SK-N-SH treated with all-trans-retinoic acid at 6 μM for 48 hours (cell line): ENCODE measurements around the gene ISG15.

Experiments
- ATAC-seq: fragments of 200-7000 bp; cut with Tn5 transposase; 3 replicates; pipeline ENCODE4 v1.9.1; 2020; ENCODE audit warnings: mild to moderate bottlenecking, moderate library complexity
- ARNTL ChIP-seq: fragments of 450-650 bp; formaldehyde crosslinking; IDR thresholded peaks from 2 replicates; pipeline ENCODE4 v1.5.0; 2020; ENCODE audit warnings: low read depth, mild to moderate bottlenecking, moderate library complexity, borderline replicate concordance
- BACH2 ChIP-seq: fragments of 250-450 bp; sonication (Bioruptor Pico); IDR thresholded peaks from 2 replicates; pipeline ENCODE4 v1.9.0; 2021; ENCODE audit warnings: mild to moderate bottlenecking, borderline replicate concordance
- CREB5 ChIP-seq: fragments of 250-450 bp; sonication (Bioruptor Pico); IDR thresholded peaks from 2 replicates; pipeline ENCODE4 v1.5.1; 2020; ENCODE audit warnings: low read depth, mild to moderate bottlenecking, moderate library complexity
- CSDC2 ChIP-seq: fragments of 250-450 bp; sonication (Bioruptor Pico); IDR thresholded peaks from 2 replicates; pipeline ENCODE4 v1.5.0; 2020; ENCODE audit warnings: mild to moderate bottlenecking, moderate library complexity
- CSRNP3 ChIP-seq: fragments of 250-450 bp; sonication (Bioruptor Pico); IDR thresholded peaks from 2 replicates; pipeline ENCODE4 v1.5.1; 2021; ENCODE audit warnings: mild to moderate bottlenecking, moderate library complexity
- GLIS3 ChIP-seq: fragments of 250-450 bp; sonication (Bioruptor Pico); IDR thresholded peaks from 2 replicates; pipeline ENCODE4 v1.5.0; 2020; ENCODE audit warnings: mild to moderate bottlenecking, moderate library complexity
- ISL1 ChIP-seq: fragments of 250-450 bp; sonication (Bioruptor Pico); IDR thresholded peaks from 2 replicates; pipeline ENCODE4 v2.1.2; 2022; ENCODE audit warnings: mild to moderate bottlenecking, moderate library complexity
- OSR1 ChIP-seq: fragments of 250-450 bp; sonication (Bioruptor Pico); IDR thresholded peaks from 2 replicates; pipeline ENCODE4 v1.8.0; 2022; ENCODE audit warnings: moderate library complexity, mild to moderate bottlenecking, inconsistent platforms
- PATZ1 ChIP-seq: fragments of 250-450 bp; sonication (Bioruptor Pico); IDR thresholded peaks from 2 replicates; pipeline ENCODE4 v1.8.0; 2020; ENCODE audit warnings: mild to moderate bottlenecking, moderate library complexity, borderline replicate concordance
- PPARA ChIP-seq: fragments of 250-450 bp; sonication (Bioruptor Pico); IDR thresholded peaks from 2 replicates; pipeline ENCODE4 v1.5.0; 2020; ENCODE audit warnings: mild to moderate bottlenecking, borderline replicate concordance
- RARB ChIP-seq: fragments of 250-450 bp; sonication (Bioruptor Pico); IDR thresholded peaks from 2 replicates; pipeline ENCODE4 v1.8.0; 2021; ENCODE audit warnings: mild to moderate bottlenecking, moderate library complexity
- SNAI2 ChIP-seq: fragments of 250-450 bp; sonication (Bioruptor Pico); IDR thresholded peaks from 2 replicates; pipeline ENCODE4 v1.5.0; 2020; ENCODE audit warnings: mild to moderate bottlenecking, moderate library complexity
- TCF4 ChIP-seq: fragments of 250-450 bp; sonication (Bioruptor Pico); IDR thresholded peaks from 2 replicates; pipeline ENCODE4 v1.8.0; 2021; ENCODE audit warnings: mild to moderate bottlenecking, moderate library complexity, borderline replicate concordance
- TOX ChIP-seq: fragments of 250-450 bp; sonication (Bioruptor Pico); IDR thresholded peaks from 2 replicates; pipeline ENCODE4 v1.8.0; 2021; ENCODE audit warnings: mild to moderate bottlenecking, moderate library complexity, borderline replicate concordance
- TSHZ2 ChIP-seq: fragments of 250-450 bp; sonication (Bioruptor Pico); IDR thresholded peaks from 2 replicates; pipeline ENCODE4 v1.5.0; 2020; ENCODE audit warnings: mild to moderate bottlenecking, moderate library complexity
- ZC3H10 ChIP-seq: fragments of 250-450 bp; sonication (Bioruptor Pico); IDR thresholded peaks from 2 replicates; pipeline ENCODE4 v1.5.1; 2021; ENCODE audit warnings: mild to moderate bottlenecking, moderate library complexity
- ZFP3 ChIP-seq: fragments of 250-450 bp; sonication (Bioruptor Pico); IDR thresholded peaks from 2 replicates; pipeline ENCODE4 v1.5.0; 2020; ENCODE audit warnings: mild to moderate bottlenecking, moderate library complexity
- ZFP30 ChIP-seq: fragments of 450-650 bp; formaldehyde crosslinking; IDR thresholded peaks from 2 replicates; pipeline ENCODE4 v1.5.0; 2022; ENCODE audit warnings: mild to moderate bottlenecking, moderate library complexity
- ZNF565 ChIP-seq: fragments of 450-650 bp; formaldehyde crosslinking; conservative IDR thresholded peaks from 2 replicates; pipeline ENCODE4 v1.5.0; 2020; ENCODE audit warnings: low read depth, mild to moderate bottlenecking, moderate library complexity
- ZNF70 ChIP-seq: fragments of 450-650 bp; formaldehyde crosslinking; IDR thresholded peaks from 2 replicates; pipeline ENCODE4 v1.5.0; 2020; ENCODE audit warnings: mild to moderate bottlenecking, moderate library complexity
- ZNF8 ChIP-seq: fragments of 450-650 bp; formaldehyde crosslinking; IDR thresholded peaks from 2 replicates; pipeline ENCODE4 v1.5.0; 2020; ENCODE audit warnings: mild to moderate bottlenecking, moderate library complexity

ISG15 gene

GRCh38 chr1:1040004-1040991 is 27.0 kb downstream of the ISG15 start:
- TF ChIP-seq RARB (CRISPR knock-in tag) (no peak), OSR1 (CRISPR knock-in tag) (no peak), CREB5 (CRISPR knock-in tag) (no peak), TSHZ2 (CRISPR knock-in tag) (no peak), ARNTL (CRISPR knock-in tag) (no peak), CSDC2 (no peak), ISL1 (no peak), CSRNP3 (CRISPR knock-in tag) (no peak), BACH2 (CRISPR knock-in tag) (no peak), PPARA (CRISPR knock-in tag) (no peak), TCF4 (CRISPR knock-in tag) (no peak), TOX (CRISPR knock-in tag) (no peak), ZNF70 (CRISPR knock-in tag) (no peak), ZNF565 (CRISPR knock-in tag) (no peak), PATZ1 (no peak), SNAI2 (CRISPR knock-in tag) (no peak), ZFP3 (CRISPR knock-in tag) (no peak), ZFP30 (CRISPR knock-in tag) (no peak), GLIS3 (CRISPR knock-in tag) (no peak)
- ATAC-seq = peak; percentile 91

GRCh38 chr1:1041092-1041523 is 27.8 kb downstream of the ISG15 start:
- ATAC-seq = no peak

More at GRCh38 chr1:1041092-1041523, 27.8 kb downstream of the ISG15 start:
- no peak for TF ChIP-seq ZFP3 (CRISPR knock-in tag)
- TF ChIP-seq OSR1 (CRISPR knock-in tag) = no peak
- TF ChIP-seq PPARA (CRISPR knock-in tag) = no peak
- TF ChIP-seq CREB5 (CRISPR knock-in tag) = no peak
- no peak for TF ChIP-seq ZC3H10 (CRISPR knock-in tag)
- no peak for TF ChIP-seq PATZ1
- no peak for TF ChIP-seq ARNTL (CRISPR knock-in tag)
- TF ChIP-seq ZNF70 (CRISPR knock-in tag) = no peak
- TF ChIP-seq ZNF8 (CRISPR knock-in tag) = no peak
